Thymus (tissue), 11 donors: ENCODE measurements around the gene SGCD. TPM values are rescaled to one million over a fixed set of nuclear protein-coding genes. Genes with fewer than 3 reads are reported as not detected.

ENCODE experiments used
- DNase-seq, 9 donors: peaks; one replicate each; pipeline ENCODE4 v3.0.0-alpha.2; 2013; ENCODE audit warnings: low spot score in 9 of 9, low read depth in 6 of 9, missing footprints in 1 of 9
- H3K27ac ChIP-seq, 2 donors: one replicate each; pipeline ENCODE4 v1.5.1; 2013; ENCODE audit warnings: control low read depth in 1 of 2, low read depth in 1 of 2, low read length in 1 of 2, mild to moderate bottlenecking in 1 of 2, moderate library complexity in 1 of 2
- H3K27me3 ChIP-seq, 2 donors: one replicate each; pipeline ENCODE4 v1.5.1; 2013; ENCODE audit warnings: low read length in 1 of 2; ENCODE audit not compliant: control insufficient read depth in 2 of 2, insufficient read depth in 1 of 2
- H3K36me3 ChIP-seq, 2 donors: one replicate each; pipeline ENCODE4 v1.5.1; 2013; ENCODE audit warnings: low read length in 1 of 2, mild to moderate bottlenecking in 1 of 2, moderate library complexity in 1 of 2; ENCODE audit not compliant: control insufficient read depth in 2 of 2, insufficient read depth in 2 of 2
- H3K4me1 ChIP-seq, 2 donors: one replicate each; pipeline ENCODE4 v1.5.1; 2013; ENCODE audit warnings: low read length in 2 of 2; ENCODE audit not compliant: control insufficient read depth in 2 of 2, insufficient read depth in 2 of 2
- H3K4me3 ChIP-seq, 2 donors: one replicate each; pipeline ENCODE4 v1.5.1; 2013; ENCODE audit warnings: low read length in 2 of 2, control low read depth in 1 of 2, mild to moderate bottlenecking in 1 of 2
- H3K9me3 ChIP-seq, 2 donors: one replicate each; pipeline ENCODE4 v1.5.1; 2013; ENCODE audit warnings: low read length in 1 of 2, mild to moderate bottlenecking in 1 of 2; ENCODE audit not compliant: control insufficient read depth in 2 of 2, insufficient read depth in 1 of 2
- WGBS: extraction: QIAGEN DNeasy Blood & Tissue Kit; methylation state at CpG from one replicate; pipeline ENCODE4 v1.1.7; 2013; 5-methylcytosine and 5-hydroxymethylcytosine counted together
- polyA plus RNA-seq: library from polyadenylated mRNA; stranded (reverse); fragments of 200-250 nt; gene quantifications from one replicate; pipeline ENCODE4 v1.2.3, GENCODE V29; 2013
- total RNA-seq: library from RNA; stranded (reverse); fragments of 120-200 nt; gene quantifications from one replicate; pipeline ENCODE4 v1.2.4, GENCODE V29; 2013
- donor health status: healthy.

Gene SGCD
- total and polyA plus RNA-seq, 2 donors: 0.46 to 1.6 TPM

DNA sequence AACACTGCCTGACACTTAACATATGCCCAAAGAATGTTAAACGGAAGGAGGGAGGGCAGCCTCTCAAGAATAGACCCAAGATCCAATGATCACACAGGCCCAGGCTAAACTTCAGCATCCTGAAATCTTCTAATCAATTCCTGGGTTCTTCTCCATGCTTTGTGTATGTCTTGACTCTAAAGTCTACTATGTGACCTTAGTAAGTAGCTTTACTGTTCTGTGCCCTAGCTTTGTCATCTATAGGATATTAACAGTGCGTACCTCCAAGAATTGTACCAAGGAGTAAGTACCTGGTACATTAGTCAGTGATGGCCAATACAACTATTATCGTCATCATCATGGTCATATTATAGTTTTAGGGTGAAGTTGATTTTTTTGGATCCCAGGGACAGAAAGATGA is 96.6 kb downstream of the SGCD start:
- WGBS: 65% methylated on average over 3 of the region's 3 CpGs

GRCh38 chr5:156427315-156427714 is 100.4 kb downstream of the SGCD start:
- no peaks in the 10 kb centered on the region for H3K27me3 ChIP-seq
- no peak overlapping the region for H3K27ac ChIP-seq
- no peak for DNase-seq
- no peak overlapping the region for H3K4me3 ChIP-seq
- 93% methylated on average over 4 of the region's 4 CpGs for WGBS
- no peaks in the 10 kb centered on the region for H3K9me3 ChIP-seq
- H3K4me1 ChIP-seq: no peaks in the 10 kb centered on the region
- no peaks in the 10 kb centered on the region for H3K36me3 ChIP-seq

More for the DNA sequence above, 96.6 kb downstream of the SGCD start:
- Histone ChIP-seq H3K27me3 (no peaks in the 10 kb centered on the region), H3K4me3 (no peak overlapping the region), H3K4me1 (no peaks in the 10 kb centered on the region), H3K9me3 (no peaks in the 10 kb centered on the region), H3K27ac (no peak overlapping the region), H3K36me3 (no peaks in the 10 kb centered on the region)
- peak in 1 of 9 donors; percentile 9 for DNase-seq

DNA sequence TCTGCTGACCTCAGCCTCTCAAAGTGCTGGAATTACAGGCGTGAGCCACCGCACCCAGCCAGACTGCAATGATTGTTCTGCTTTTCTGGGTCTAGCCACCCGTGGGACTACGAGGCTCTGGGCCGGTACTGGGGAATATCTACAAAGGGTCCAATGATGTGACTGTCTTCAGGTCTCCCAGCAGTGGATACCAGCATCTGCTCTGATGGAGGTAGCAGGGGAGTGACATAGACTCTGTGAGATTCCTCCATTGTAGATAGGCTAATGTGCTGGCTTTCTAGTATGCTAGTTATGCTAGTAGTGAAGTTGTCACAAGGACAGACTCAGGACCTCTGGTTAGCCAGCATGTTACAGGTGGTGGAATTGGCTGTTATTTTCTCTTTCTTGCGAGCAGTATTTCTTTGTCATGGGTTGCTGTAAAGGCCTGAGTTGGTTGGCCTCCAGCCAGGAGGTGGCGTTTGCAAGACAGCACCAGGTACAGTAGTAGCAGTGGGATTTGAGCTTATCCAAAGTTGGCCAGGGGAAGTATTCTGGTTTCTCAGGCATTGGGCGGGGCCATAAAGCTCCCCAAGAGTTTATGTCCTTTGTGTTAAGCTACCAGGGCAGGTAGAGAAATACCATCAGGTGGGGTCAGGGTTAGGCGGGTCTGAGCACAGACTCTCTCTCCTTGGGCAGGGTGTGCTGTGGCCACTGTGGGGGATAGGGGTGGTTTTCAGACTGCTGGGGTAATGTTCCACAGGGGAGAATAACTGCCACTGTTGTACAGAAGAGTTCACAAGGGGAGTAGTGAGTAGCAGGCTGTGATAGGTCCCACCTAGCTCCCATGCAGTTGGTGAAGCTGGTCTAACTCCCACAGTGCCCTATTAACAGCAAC is 105.2 kb downstream of the SGCD start:
- no peaks in the 10 kb centered on the region for H3K9me3 ChIP-seq
- WGBS: 96% methylated on average over 9 of the region's 9 CpGs
- H3K4me3 ChIP-seq: no peak overlapping the region
- H3K27me3 ChIP-seq: no peaks in the 10 kb centered on the region
- no peaks in the 10 kb centered on the region for H3K36me3 ChIP-seq
- DNase-seq: no peak
- no peaks in the 10 kb centered on the region for H3K4me1 ChIP-seq
- H3K27ac ChIP-seq: no peak overlapping the region

DNA sequence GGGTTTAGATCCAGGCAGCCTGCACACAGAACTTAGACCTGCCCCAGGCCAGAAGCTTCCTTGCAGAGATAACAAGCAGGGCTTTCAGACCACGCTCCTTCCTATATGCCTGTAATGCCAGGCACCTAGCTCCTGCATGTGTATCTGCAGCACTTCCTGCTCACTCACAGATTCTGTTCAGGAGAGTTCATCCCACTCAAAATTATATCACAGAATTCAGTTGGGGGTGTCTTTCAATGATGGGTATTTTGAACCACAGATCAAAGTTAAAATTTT is 105.8 kb downstream of the SGCD start:
- H3K9me3 ChIP-seq: no peaks in the 10 kb centered on the region
- H3K27ac ChIP-seq: no peak overlapping the region
- H3K4me3 ChIP-seq: no peak overlapping the region
- no peak for DNase-seq
- no peaks in the 10 kb centered on the region for H3K36me3 ChIP-seq
- no peaks in the 10 kb centered on the region for H3K27me3 ChIP-seq
- WGBS: 82% methylated on average over 1 of the region's 1 CpG
- no peaks in the 10 kb centered on the region for H3K4me1 ChIP-seq

DNA sequence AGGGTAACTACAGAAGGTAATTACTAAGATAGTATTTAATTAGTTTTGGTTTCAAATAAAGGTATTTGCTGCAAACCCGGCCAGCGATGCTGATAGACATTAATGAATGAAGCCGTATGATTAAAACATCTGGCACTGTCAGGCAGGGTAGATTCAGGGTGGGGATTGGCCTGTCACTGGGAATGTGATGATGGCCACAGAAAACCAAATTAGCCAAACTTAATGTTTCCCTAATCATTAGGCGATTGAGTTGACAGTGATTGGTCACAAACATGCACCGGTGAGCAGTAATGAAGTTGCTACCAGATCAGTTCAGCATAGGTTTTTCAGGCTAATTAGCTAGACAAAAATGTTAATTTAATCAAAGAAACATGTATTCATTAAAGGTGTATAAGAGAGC is 107.5 kb downstream of the SGCD start:
- no peaks in the 10 kb centered on the region for H3K9me3 ChIP-seq
- H3K27me3 ChIP-seq: no peaks in the 10 kb centered on the region
- no peak for DNase-seq
- H3K4me1 ChIP-seq: no peaks in the 10 kb centered on the region
- H3K36me3 ChIP-seq: no peaks in the 10 kb centered on the region
- 97% methylated on average over 5 of the region's 5 CpGs for WGBS
- H3K27ac ChIP-seq: no peak overlapping the region
- H3K4me3 ChIP-seq: no peak overlapping the region

- Histone ChIP-seq H3K27ac (no peak overlapping the region), H3K27me3 (no peaks in the 10 kb centered on the region), H3K4me3 (no peak overlapping the region), H3K4me1 (no peaks in the 10 kb centered on the region), H3K9me3 (no peaks in the 10 kb centered on the region), H3K36me3 (no peaks in the 10 kb centered on the region)
- no peak for DNase-seq
- 95% methylated on average over 3 of the region's 3 CpGs for WGBS
Observed at GRCh38 chr5:156435101-156435500, 108.1 kb downstream of the SGCD start.

DNA sequence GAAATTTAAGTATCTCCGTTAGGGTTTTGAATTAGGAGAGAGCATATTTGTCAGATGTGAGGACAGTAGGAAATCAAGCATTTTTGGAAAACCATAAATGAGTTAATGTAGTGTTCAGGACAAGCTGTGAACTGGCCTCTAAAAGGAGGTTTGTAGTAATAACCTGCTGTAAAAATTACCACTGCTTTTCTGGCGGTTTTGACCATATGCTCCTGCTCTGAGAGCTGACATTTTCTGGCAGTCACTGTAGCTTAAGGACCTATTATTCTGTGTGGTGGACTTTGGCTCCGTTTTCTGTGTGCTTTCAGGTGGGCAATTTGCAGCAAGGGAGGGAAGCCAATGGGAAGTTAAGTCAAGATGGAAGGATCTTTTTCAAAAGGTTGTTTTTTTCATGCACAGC is 111.1 kb downstream of the SGCD start:
- no peaks in the 10 kb centered on the region for H3K27me3 ChIP-seq
- 74% methylated on average over 3 of the region's 3 CpGs for WGBS
- no peaks in the 10 kb centered on the region for H3K9me3 ChIP-seq
- no peak for DNase-seq
- no peak overlapping the region for H3K4me3 ChIP-seq
- no peak overlapping the region for H3K27ac ChIP-seq
- no peaks in the 10 kb centered on the region for H3K36me3 ChIP-seq
- no peaks in the 10 kb centered on the region for H3K4me1 ChIP-seq

DNA sequence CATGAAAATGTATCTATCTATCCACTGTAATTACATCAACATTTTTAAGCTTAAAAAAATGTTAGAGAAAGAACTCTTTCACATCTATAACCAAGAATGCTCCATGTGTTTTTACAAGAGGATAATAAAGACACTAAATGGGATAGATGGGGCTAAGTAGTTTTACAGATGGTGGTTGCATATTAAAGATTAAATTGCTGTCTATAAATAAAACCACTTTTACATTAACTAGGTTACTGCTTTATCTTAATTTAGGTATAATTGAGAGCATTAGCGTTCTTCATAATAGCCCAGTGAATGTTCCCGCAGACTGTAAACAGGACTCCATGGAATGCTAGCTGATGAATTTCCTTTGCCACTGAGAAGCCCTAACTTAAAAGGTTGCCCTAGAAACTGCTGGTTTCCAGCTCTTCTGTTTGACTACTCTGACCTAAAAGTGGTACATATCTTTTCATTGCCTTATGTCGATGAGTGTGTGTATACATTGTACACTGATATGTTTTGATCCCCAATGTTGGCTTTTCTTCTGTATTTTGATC is 117.9 kb downstream of the SGCD start:
- no peak overlapping the region for H3K27ac ChIP-seq
- DNase-seq: no peak
- WGBS: 93% methylated on average over 3 of the region's 3 CpGs
- no peaks in the 10 kb centered on the region for H3K36me3 ChIP-seq
- H3K4me1 ChIP-seq: no peaks in the 10 kb centered on the region
- H3K4me3 ChIP-seq: no peak overlapping the region
- H3K9me3 ChIP-seq: no peaks in the 10 kb centered on the region
- no peaks in the 10 kb centered on the region for H3K27me3 ChIP-seq

DNA sequence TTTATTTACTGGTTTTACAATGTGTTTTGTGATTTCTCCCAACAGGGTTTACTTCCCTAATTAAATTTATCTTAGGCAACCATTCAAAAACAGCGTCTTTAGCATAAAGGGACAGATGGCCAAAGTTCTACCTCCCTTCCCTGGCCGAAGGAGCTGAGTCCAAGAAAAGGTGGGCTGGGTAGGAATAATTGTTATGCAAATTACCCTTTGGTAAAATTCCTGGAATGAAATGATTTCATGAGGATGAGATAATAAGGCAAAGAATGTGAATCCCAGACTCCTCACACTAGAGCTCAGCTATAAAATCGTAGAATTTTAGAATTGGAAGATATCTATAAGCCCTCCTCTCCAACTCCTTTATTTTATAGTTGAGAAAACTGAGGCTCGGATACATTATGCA is 119.6 kb downstream of the SGCD start:
- Histone ChIP-seq H3K4me1 (no peaks in the 10 kb centered on the region), H3K36me3 (no peaks in the 10 kb centered on the region), H3K27me3 (no peaks in the 10 kb centered on the region), H3K4me3 (no peak overlapping the region), H3K27ac (no peak overlapping the region), H3K9me3 (no peaks in the 10 kb centered on the region)
- DNase-seq: no peak
- WGBS: 79% methylated on average over 4 of the region's 4 CpGs
